SK-N-SH (cell line): Measurements from ENCODE around the gene LAMTOR1. TPM values are rescaled to one million over a fixed set of nuclear protein-coding genes. Genes with fewer than 3 reads are reported as not detected.
A peak's percentile ranks its signal among the peaks of the same experiment; 100 is the strongest.

Experiments
- CTCF ChIA-PET: fragments of 300-600, 350-600 bp; formaldehyde crosslinking; extraction: SDS; loops from one replicate; lab custom pipeline; 2021; lab: Yijun Ruan, JAX
- POLR2A ChIA-PET: fragments of 350-600 bp; sonication (Branson Sonifier 250); formaldehyde crosslinking; extraction: SDS; loops from one replicate; lab custom pipeline; 2020; ENCODE audit warnings: antibody characterized with exemption, inconsistent platforms; lab: Yijun Ruan, JAX
- DNase-seq: peaks from one replicate; pipeline ENCODE4 v3.0.0; 2012
- H2AFZ ChIP-seq: fragments of 200-600 bp; sonication (generic); 2 replicates; pipeline ENCODE4 v1.8.1; 2016; ENCODE audit warnings: antibody characterized with exemption, mild to moderate bottlenecking, low read depth
- H3F3A ChIP-seq: fragments of 200-600 bp; sonication (generic); replicated peaks from 2 replicates; pipeline ENCODE3; 2016; ENCODE audit warnings: antibody characterized with exemption, mild to moderate bottlenecking; ENCODE audit not compliant: insufficient read depth
- H3K27ac ChIP-seq, 2 experiments: fragments of 200-500 bp in 1 of 2; fragments of 200-600 bp in 1 of 2; sonication (Bioruptor generic) in 1 of 2; sonication (generic), shearing (Covaris generic) in 1 of 2; 2 replicates each; pipeline versions ENCODE4 v1.5.1 to v1.6.1; 2014 to 2016; ENCODE audit warnings: low read depth in 2 of 2, inconsistent platforms in 1 of 2, low read length in 1 of 2, mild to moderate bottlenecking in 1 of 2, mixed read lengths in 1 of 2
- H3K27me3 ChIP-seq: fragments of 200-600 bp; sonication (generic), shearing (Covaris generic); 2 replicates; pipeline ENCODE4 v1.6.1; 2016; ENCODE audit warnings: mixed run types; ENCODE audit not compliant: insufficient read depth
- H3K36me3 ChIP-seq, 2 experiments: fragments of 200-500 bp in 1 of 2; fragments of 200-600 bp in 1 of 2; sonication (Bioruptor generic) in 1 of 2; sonication (generic) in 1 of 2; replicated peaks in 1 of 2; 2 replicates each; pipeline versions ENCODE3 to v1.5.1; 2014 to 2016; ENCODE audit warnings: low read length in 1 of 2, mild to moderate bottlenecking in 1 of 2; ENCODE audit not compliant: insufficient read depth in 2 of 2, control insufficient read depth in 1 of 2
- H3K4me1 ChIP-seq, 2 experiments: fragments of 200-500 bp in 1 of 2; fragments of 200-600 bp in 1 of 2; sonication (Bioruptor generic) in 1 of 2; sonication (generic), shearing (Covaris generic) in 1 of 2; 2 replicates each; pipeline versions ENCODE4 v1.5.1 to v1.6.1; 2014 to 2016; ENCODE audit warnings: low read depth in 1 of 2, low read length in 1 of 2, mixed run types in 1 of 2; ENCODE audit not compliant: insufficient read depth in 2 of 2, control insufficient read depth in 1 of 2
- H3K4me2 ChIP-seq: fragments of 200-600 bp; sonication (generic), shearing (Covaris generic); 2 replicates; pipeline ENCODE4 v1.6.1; 2017; ENCODE audit warnings: mixed run types
- H3K4me3 ChIP-seq, 2 experiments: fragments of 200-500 bp in 1 of 2; fragments of 200-600 bp in 1 of 2; sonication (Bioruptor generic) in 1 of 2; sonication (generic), shearing (Covaris generic) in 1 of 2; 2 replicates each; pipeline versions ENCODE4 v1.5.1 to v1.8.1; 2014 to 2016; ENCODE audit warnings: low read depth in 2 of 2, inconsistent platforms in 1 of 2, low read length in 1 of 2, mild to moderate bottlenecking in 1 of 2, mixed read lengths in 1 of 2, moderate library complexity in 1 of 2
- H3K79me2 ChIP-seq: fragments of 200-600 bp; sonication (generic); 2 replicates; pipeline ENCODE4 v1.8.1; 2017; ENCODE audit warnings: mild to moderate bottlenecking; ENCODE audit not compliant: insufficient read depth
- H3K9ac ChIP-seq: fragments of 200-600 bp; sonication (generic); 2 replicates; pipeline ENCODE4 v1.6.1; 2017; ENCODE audit warnings: mixed run types
- H3K9me2 ChIP-seq: fragments of 200-600 bp; sonication (generic); 2 replicates; pipeline ENCODE4 v1.6.1; 2017; ENCODE audit warnings: mixed run types
- H3K9me3 ChIP-seq: fragments of 200-600 bp; sonication (generic); 2 replicates; pipeline ENCODE4 v1.6.1; 2017; ENCODE audit warnings: mixed run types, mild to moderate bottlenecking, moderate library complexity
- H4K20me1 ChIP-seq: fragments of 200-600 bp; sonication (generic); 2 replicates; pipeline ENCODE4 v1.6.1; 2017; ENCODE audit warnings: mild to moderate bottlenecking, mixed run types; ENCODE audit not compliant: insufficient read depth
- CHD2 ChIP-seq: fragments of 150-350 bp; IDR thresholded peaks from 2 replicates; pipeline ENCODE4 v1.6.1; 2018; ENCODE audit warnings: low read length; ENCODE audit not compliant: partially characterized antibody
- CTCF ChIP-seq: fragments of 200-600 bp; sonication (generic); IDR thresholded peaks from 2 replicates; pipeline ENCODE4 v1.6.1; 2017; ENCODE audit warnings: antibody characterized with exemption, mild to moderate bottlenecking, moderate library complexity
- ELF1 ChIP-seq: IDR thresholded peaks from 2 replicates; pipeline ENCODE4 v1.4.0; 2012
- EP300 ChIP-seq, 2 experiments: IDR thresholded peaks; 2 replicates each; pipeline versions ENCODE4 v1.4.0 to v1.6.1; 2012; ENCODE audit warnings: borderline replicate concordance in 1 of 2, low read depth in 1 of 2, low read length in 1 of 2
- EZH2phosphoT487 ChIP-seq: fragments of 200-600 bp; sonication (generic); IDR thresholded peaks from 2 replicates; pipeline ENCODE4 v1.6.1; 2017; ENCODE audit warnings: low read depth, mixed run types, mild to moderate bottlenecking, antibody characterized with exemption, moderate library complexity, borderline replicate concordance
- FOSL2 ChIP-seq: IDR thresholded peaks from 2 replicates; pipeline ENCODE4 v1.4.0; 2012; ENCODE audit warnings: low read depth, mild to moderate bottlenecking, moderate library complexity, borderline replicate concordance
- FOXJ3 ChIP-seq: sonication (generic); formaldehyde crosslinking; IDR thresholded peaks from 2 replicates; pipeline ENCODE4 v1.5.1; 2020; ENCODE audit warnings: mild to moderate bottlenecking, missing genetic modification reagents
- FOXM1 ChIP-seq: IDR thresholded peaks from 2 replicates; pipeline ENCODE4 v1.4.0; 2012; ENCODE audit warnings: low read depth, mild to moderate bottlenecking
- JUND ChIP-seq: IDR thresholded peaks from 2 replicates; pipeline ENCODE4 v1.4.0; 2012
- MAX ChIP-seq: IDR thresholded peaks from 2 replicates; pipeline ENCODE4 v1.4.0; 2012; ENCODE audit warnings: low read depth
- MEF2A ChIP-seq: IDR thresholded peaks from 2 replicates; pipeline ENCODE4 v1.4.0; 2012; ENCODE audit warnings: low read depth, borderline replicate concordance
- MXI1 ChIP-seq: IDR thresholded peaks from 2 replicates; pipeline ENCODE4 v1.6.1; 2012; ENCODE audit warnings: mild to moderate bottlenecking, low read depth, low read length, improper control_type of control experiment
- NFIC ChIP-seq: IDR thresholded peaks from 2 replicates; pipeline ENCODE4 v1.4.0; 2012; ENCODE audit warnings: borderline replicate concordance
- PBX3 ChIP-seq: IDR thresholded peaks from 2 replicates; pipeline ENCODE4; 2012
- RAD21 ChIP-seq: IDR thresholded peaks from 2 replicates; pipeline ENCODE4 v1.6.1; 2012; ENCODE audit warnings: mild to moderate bottlenecking, low read length
- RFX5 ChIP-seq: IDR thresholded peaks from 2 replicates; pipeline ENCODE4 v1.6.1; 2012; ENCODE audit warnings: mild to moderate bottlenecking, improper control_type of control experiment, low read length
- RXRA ChIP-seq: IDR thresholded peaks from 2 replicates; pipeline ENCODE4 v1.4.0; 2012; ENCODE audit warnings: low read depth, mild to moderate bottlenecking, borderline replicate concordance
- TAF1 ChIP-seq: IDR thresholded peaks from 2 replicates; pipeline ENCODE4 v1.6.1; 2012; ENCODE audit warnings: low read depth, mild to moderate bottlenecking, low read length, moderate library complexity, borderline replicate concordance
- TCF12 ChIP-seq: IDR thresholded peaks from 2 replicates; pipeline ENCODE4 v1.4.0; 2012
- TEAD4 ChIP-seq: IDR thresholded peaks from 2 replicates; pipeline ENCODE4 v1.4.0; 2012; ENCODE audit warnings: mild to moderate bottlenecking, borderline replicate concordance; ENCODE audit not compliant: insufficient read depth
- USF2 ChIP-seq: fragments of 150-350 bp; IDR thresholded peaks from 2 replicates; pipeline ENCODE4 v1.6.1; 2017; ENCODE audit warnings: antibody characterized with exemption, low read length, low read depth, borderline replicate concordance
- YY1 ChIP-seq: IDR thresholded peaks from 2 replicates; pipeline ENCODE4 v1.4.0; 2012; ENCODE audit warnings: low read depth, mild to moderate bottlenecking
- ZBTB33 ChIP-seq: IDR thresholded peaks from 2 replicates; pipeline ENCODE4 v1.4.0; 2012; ENCODE audit warnings: low read depth, borderline replicate concordance
- WGBS: methylation state at CpG from one replicate; pipeline ENCODE4 v1.1.6; 2017; ENCODE audit warnings: low lambda C conversion rate; 5-methylcytosine and 5-hydroxymethylcytosine counted together
- polyA plus RNA-seq, 3 experiments: library from polyadenylated mRNA; depleted of rRNA; stranded (reverse); fragments of >200 nt; gene quantifications; 2 replicates each; pipeline ENCODE4 v1.2.3, GENCODE V29; 2012

Gene LAMTOR1
- polyA plus RNA-seq, 1 of the 3 experiments (the other 2 are of a cell fraction) = 128 TPM

GRCh38 chr11:72141066-72141465 is 38.0 kb upstream of the LAMTOR1 start:
- TF ChIP-seq NFIC (0 out of 2 replicates have a peak, but pooled peaks have one; percentile 17), FOSL2 (peak; percentile 51; the same call in 1 of the 2 replicates), RXRA (no peak), MXI1 (no peak), PBX3 (peak; percentile 22; the same call in 1 of the 2 replicates), EZH2phosphoT487 (no peak), YY1 (no peak), EP300 (IDR thresholded peaks at IDR 0.05; ENCODE audit: borderline replicate concordance in 1 of 2, low read depth in 1 of 2, low read length in 1 of 2) (no peak), TAF1 (no peak), TEAD4 (no peak), FOXJ3 (CRISPR knock-in tag) (no peak), TCF12 (peak; percentile 58; the same call in 1 of the 2 replicates), JUND (peak; percentile 71)
- H3K27me3 ChIP-seq = no peaks in the 10 kb centered on the region
- no peak overlapping the region; the same call in 1 of the 2 replicates for H3K4me2 ChIP-seq
- H3K79me2 ChIP-seq = no peaks in the 10 kb centered on the region
- no peaks in the 10 kb centered on the region for H3K9me2 ChIP-seq
- H3K36me3 ChIP-seq = no peaks in the 10 kb centered on the region
- H3K9ac ChIP-seq = no peak overlapping the region
- POLR2A ChIA-PET = no interaction called here
- H3K4me3 ChIP-seq = no peak overlapping the region
- no peak for DNase-seq
- no peaks in the 10 kb centered on the region for H3K9me3 ChIP-seq
- H2AFZ ChIP-seq = no peak overlapping the region; the same call in 1 of the 2 replicates
- H3K27ac ChIP-seq = peak overlapping the region in 1 of 2 experiments; percentile 37; a peak in 1 of 4 replicates
- CTCF ChIA-PET = interaction anchor here (1.5 to 2.5 kb wide), 2 partner anchors 15 to 116 kb away, joined by 5 to 7 read pairs; no protein-coding TSS in a partner anchor
- WGBS = 20% methylated on average over 3 of the region's 3 CpGs
- no peaks in the 10 kb centered on the region for H3F3A ChIP-seq
- H4K20me1 ChIP-seq = no peaks in the 10 kb centered on the region
- H3K4me1 ChIP-seq = no peaks in the 10 kb centered on the region; a peak in 1 of 4 replicates

GRCh38 chr11:72140661-72141060 is 37.6 kb upstream of the LAMTOR1 start:
- ChIA-PET CTCF (interaction anchor here (1.5 to 2.5 kb wide), 2 partner anchors 15 to 115 kb away, joined by 5 to 7 read pairs; no protein-coding TSS in a partner anchor), POLR2A (no interaction called here)
- Histone ChIP-seq H3F3A (no peaks in the 10 kb centered on the region), H3K9ac (no peak overlapping the region), H3K9me3 (no peaks in the 10 kb centered on the region), H2AFZ (no peak overlapping the region), H3K9me2 (no peaks in the 10 kb centered on the region), H3K27ac (peak overlapping the region in 1 of 2 experiments; percentile 37; a peak in 1 of 4 replicates), H3K36me3 (no peaks in the 10 kb centered on the region), H3K4me1 (no peaks in the 10 kb centered on the region; a peak in 1 of 4 replicates), H3K4me2 (no peak overlapping the region), H3K27me3 (no peaks in the 10 kb centered on the region), H4K20me1 (no peaks in the 10 kb centered on the region), H3K4me3 (no peak overlapping the region), H3K79me2 (no peaks in the 10 kb centered on the region)
- WGBS = 90% methylated on average over 2 of the region's 2 CpGs
- no peak for DNase-seq
- TF ChIP-seq RAD21 = no peak
- no peak for TF ChIP-seq FOXM1
- no peak for TF ChIP-seq MXI1
- no peak for TF ChIP-seq CTCF
- TF ChIP-seq MEF2A = no peak
- no peak for TF ChIP-seq RXRA
- no peak for TF ChIP-seq RFX5
- no peak for TF ChIP-seq ELF1
- no peak for TF ChIP-seq MAX
- no peak for TF ChIP-seq NFIC
- TF ChIP-seq JUND = no peak
- TF ChIP-seq CHD2 = no peak
- no peak for TF ChIP-seq USF2
- TF ChIP-seq EZH2phosphoT487 = no peak
- no peak for TF ChIP-seq ZBTB33
- TF ChIP-seq FOXJ3 (CRISPR knock-in tag) = no peak
